OCI-LY7 (cell line): ENCODE results near the gene KLHL21.

Experiments used
- CTCF ChIP-seq: fragments of 200-600 bp; sonication (generic); conservative IDR thresholded peaks from 2 replicates; pipeline ENCODE4 v1.5.1; 2014; ENCODE audit warnings: mild to moderate bottlenecking, antibody characterized with exemption, low read length, moderate library complexity, mixed read lengths
- EZH2phosphoT487 ChIP-seq: fragments of 200-600 bp; sonication (generic); IDR thresholded peaks from 2 replicates; pipeline ENCODE4 v1.6.1; 2018; ENCODE audit warnings: low read depth, borderline replicate concordance, mild to moderate bottlenecking, mixed run types, antibody characterized with exemption, low read length, moderate library complexity, mixed read lengths

GRCh38 chr1:6621429-6622391 is 19.0 kb upstream of the KLHL21 start:
- TF ChIP-seq CTCF (no peak), EZH2phosphoT487 (no peak)
